22Rv1 (cell line): ENCODE results near the gene IGSF3.
"Not testable (repeated sequence)": the region's sequence is repeated elsewhere in the genome, so short reads cannot be mapped to it uniquely, and the experiment has no call there.

Source experiments
- CTCF ChIP-seq: fragments of 450-650 bp; IDR thresholded peaks from 2 replicates; pipeline ENCODE4 v1.5.1; 2017; ENCODE audit warnings: mild to moderate bottlenecking
- ZFX ChIP-seq: fragments of 450-650 bp; IDR thresholded peaks from 2 replicates; pipeline ENCODE4 v1.6.1; 2017; ENCODE audit warnings: antibody characterized with exemption, borderline replicate concordance

GRCh38 chr1:116631554-116631953 lies 36.0 kb downstream of the IGSF3 start:
- TF ChIP-seq CTCF, ZFX: not testable (repeated sequence)
